Brain microvascular endothelial cell (primary cell): Measurements from ENCODE around the gene BCOR.
A peak's percentile ranks its signal among the peaks of the same experiment; 100 is the strongest.

Experiments used
- DNase-seq: peaks from one replicate; pipeline ENCODE4 v3.0.0-alpha.2; 2020
- H3K27ac ChIP-seq: fragments of 250-450 bp; sonication (Bioruptor Pico); 2 replicates; pipeline ENCODE4 v1.5.1; 2020; ENCODE audit warnings: mild to moderate bottlenecking, moderate library complexity
- H3K27me3 ChIP-seq: fragments of 250-450 bp; sonication (Bioruptor Pico); replicated peaks from 2 replicates; pipeline ENCODE4 v1.5.1; 2020; ENCODE audit warnings: mild to moderate bottlenecking
- H3K36me3 ChIP-seq: fragments of 250-450 bp; sonication (Bioruptor Pico); replicated peaks from 2 replicates; pipeline ENCODE4 v1.5.1; 2020; ENCODE audit warnings: mild to moderate bottlenecking
- H3K4me3 ChIP-seq: 2 replicates; pipeline ENCODE4 v1.5.1; 2011; ENCODE audit warnings: low read depth, mild to moderate bottlenecking, control low read depth, low read length, moderate library complexity
- in situ Hi-C: cut with HindIII; loops from 2 replicates; pipeline ENCODE4 v1.10.0; 2017; ENCODE audit warnings: low sequenced_read_pairs, low pct_ligation_motif_present
- TF ChIP-seq, protein P1 (sequence below): IDR thresholded peaks from 2 replicates; pipeline ENCODE4 v1.5.1; 2011; ENCODE audit warnings: low read depth, mild to moderate bottlenecking, moderate library complexity, low read length, control low read depth, inconsistent platforms; ENCODE audit errors: missing control alignments

The BCOR gene

DNA sequence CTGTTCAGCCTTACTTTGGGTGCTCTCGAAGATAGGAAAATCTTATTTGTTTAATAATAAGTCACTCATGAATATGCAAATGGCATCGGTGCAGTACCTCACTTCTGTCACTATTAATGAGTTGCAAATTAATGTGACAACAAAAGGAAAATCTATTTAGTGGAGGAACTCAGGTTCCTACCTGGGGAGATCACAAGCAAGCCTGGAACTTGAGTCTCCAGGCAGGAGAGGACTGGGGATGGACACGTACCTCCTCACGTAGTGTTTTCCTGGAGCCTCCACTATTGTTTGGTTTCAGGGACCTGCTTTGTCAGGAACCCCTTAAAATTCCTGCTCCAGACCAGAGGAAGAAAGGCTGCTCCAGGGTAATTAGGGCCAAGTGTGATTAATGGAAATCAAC is 82.1 kb downstream of the BCOR start:
- H3K27me3 ChIP-seq = no peaks in the 10 kb centered on the region
- in situ Hi-C loops = no loop called here
- DNase-seq = no peak
- TF ChIP-seq, protein P1, sequence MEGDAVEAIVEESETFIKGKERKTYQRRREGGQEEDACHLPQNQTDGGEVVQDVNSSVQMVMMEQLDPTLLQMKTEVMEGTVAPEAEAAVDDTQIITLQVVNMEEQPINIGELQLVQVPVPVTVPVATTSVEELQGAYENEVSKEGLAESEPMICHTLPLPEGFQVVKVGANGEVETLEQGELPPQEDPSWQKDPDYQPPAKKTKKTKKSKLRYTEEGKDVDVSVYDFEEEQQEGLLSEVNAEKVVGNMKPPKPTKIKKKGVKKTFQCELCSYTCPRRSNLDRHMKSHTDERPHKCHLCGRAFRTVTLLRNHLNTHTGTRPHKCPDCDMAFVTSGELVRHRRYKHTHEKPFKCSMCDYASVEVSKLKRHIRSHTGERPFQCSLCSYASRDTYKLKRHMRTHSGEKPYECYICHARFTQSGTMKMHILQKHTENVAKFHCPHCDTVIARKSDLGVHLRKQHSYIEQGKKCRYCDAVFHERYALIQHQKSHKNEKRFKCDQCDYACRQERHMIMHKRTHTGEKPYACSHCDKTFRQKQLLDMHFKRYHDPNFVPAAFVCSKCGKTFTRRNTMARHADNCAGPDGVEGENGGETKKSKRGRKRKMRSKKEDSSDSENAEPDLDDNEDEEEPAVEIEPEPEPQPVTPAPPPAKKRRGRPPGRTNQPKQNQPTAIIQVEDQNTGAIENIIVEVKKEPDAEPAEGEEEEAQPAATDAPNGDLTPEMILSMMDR = no peak
- no peak overlapping the region for H3K27ac ChIP-seq
- H3K36me3 ChIP-seq = no peaks in the 10 kb centered on the region
- no peak overlapping the region for H3K4me3 ChIP-seq

DNA sequence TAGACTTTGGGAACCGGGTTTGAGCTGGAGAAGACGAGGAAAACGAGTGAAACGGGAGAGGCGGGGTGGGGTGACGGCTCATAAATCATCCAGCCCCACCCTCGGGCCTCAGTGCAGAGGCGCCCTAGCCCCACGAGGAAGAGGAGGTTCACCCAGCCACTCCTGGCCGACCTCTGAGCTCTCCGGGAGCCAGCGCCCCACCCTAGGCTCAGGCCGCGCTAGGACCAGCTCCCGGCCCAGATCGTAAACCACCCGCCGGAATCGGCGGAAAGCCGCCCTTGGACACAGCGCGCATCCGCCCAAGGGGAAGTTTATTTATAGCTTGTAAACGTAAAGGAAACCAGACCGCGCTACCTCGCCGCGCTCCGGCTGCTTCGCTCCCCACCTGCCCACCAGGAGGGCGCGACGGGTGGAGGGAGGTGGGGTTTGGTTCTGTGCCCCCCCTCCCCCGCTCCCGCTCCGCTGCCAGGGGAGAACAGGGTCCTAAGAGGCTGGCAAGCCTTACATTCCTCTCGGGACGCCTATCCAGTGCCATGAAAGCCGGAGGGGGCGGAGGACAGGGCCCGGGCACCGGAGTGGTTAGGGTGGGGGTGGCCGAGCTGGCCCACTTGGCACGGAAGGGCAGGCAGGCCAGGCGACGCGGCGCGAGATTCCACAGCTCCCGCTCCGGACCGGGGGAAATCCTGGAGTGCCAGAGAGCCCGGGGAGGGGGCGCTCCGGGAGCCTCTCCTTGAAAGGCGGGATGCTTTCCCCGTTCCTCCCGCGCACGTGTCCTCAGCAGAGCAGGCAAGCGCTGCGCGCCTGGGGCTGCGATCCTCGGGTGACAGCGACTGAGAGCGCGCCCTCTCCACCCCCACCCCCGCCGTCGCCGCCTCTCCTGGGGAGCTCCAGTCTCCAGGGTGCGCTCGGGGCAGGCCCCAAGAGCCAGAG is 84.2 kb downstream of the BCOR start:
- peak overlapping the region; percentile 37 for H3K27ac ChIP-seq
- in situ Hi-C loops = no loop called here
- DNase-seq = peak; percentile 22
- H3K27me3 ChIP-seq = no peaks in the 10 kb centered on the region
- no peaks in the 10 kb centered on the region for H3K36me3 ChIP-seq
- TF ChIP-seq, protein P1 = peak; percentile 14
- peak overlapping the region; percentile 54 for H3K4me3 ChIP-seq

DNA sequence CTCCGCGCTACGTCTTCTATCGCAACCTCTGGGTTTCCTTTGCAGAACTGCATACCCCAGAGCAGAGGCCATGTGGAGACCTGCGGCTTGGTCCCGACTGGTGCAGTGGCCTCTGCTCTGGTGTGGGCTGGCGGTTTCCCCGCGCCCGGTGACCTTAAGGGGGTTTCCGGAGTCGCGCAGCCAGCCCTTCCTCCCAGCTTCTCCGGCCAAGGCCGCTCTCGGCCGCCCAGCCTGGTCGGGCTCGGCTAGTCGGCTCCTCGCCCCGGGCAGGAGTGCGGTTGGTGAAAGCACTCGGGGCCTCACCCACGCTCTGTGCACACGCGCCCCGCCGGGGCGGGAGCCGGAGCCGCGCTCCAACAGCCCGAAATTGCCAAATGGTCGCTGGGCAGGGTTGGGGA is 84.9 kb downstream of the BCOR start:
- TF ChIP-seq, protein P1 = no peak
- in situ Hi-C loops = no loop called here
- Histone ChIP-seq H3K27me3 (no peaks in the 10 kb centered on the region), H3K4me3 (peak overlapping the region; percentile 54), H3K27ac (peak overlapping the region; percentile 5), H3K36me3 (no peaks in the 10 kb centered on the region)
- DNase-seq = no peak

DNA sequence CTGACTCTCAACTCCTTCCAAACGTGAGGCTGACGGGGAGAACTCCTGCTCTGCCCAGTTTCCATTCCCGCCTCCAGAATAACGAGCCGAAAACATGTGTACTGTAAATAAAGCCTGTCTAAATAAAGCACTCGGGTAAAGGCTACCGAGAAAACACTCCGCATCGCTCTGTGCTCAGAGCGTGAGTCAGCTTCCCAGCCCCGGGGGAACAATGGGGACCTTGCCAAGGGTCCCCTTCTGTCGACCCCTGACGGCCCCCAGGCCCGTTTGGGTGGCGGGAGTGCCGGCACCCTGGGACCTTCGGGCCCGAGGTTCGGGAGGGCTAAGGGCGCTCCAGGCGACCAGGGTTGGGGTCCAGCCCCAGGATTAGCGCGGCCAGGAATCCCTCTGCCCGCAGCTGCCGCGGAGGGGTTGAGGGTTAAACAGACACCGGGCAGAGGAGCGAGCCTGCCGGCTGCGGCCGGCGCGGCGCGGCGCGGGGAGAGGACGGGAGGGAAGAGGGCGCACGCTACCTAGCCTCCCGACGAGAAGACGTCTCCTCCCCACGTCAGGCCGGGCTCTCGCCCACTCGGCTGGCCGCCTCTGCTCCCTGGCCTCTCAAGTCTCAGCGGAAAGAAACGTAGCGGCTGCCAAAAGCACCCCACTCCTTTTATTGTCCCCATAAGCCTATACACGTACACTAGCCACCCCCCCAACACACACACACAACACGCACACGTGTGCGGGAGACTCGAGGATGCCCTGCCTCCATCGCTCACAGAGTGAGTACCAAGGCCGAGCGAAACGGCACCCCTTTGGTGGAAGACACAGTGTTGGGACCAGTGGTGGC is 85.5 kb downstream of the BCOR start:
- in situ Hi-C loops = no loop called here
- H3K36me3 ChIP-seq = no peaks in the 10 kb centered on the region
- peak overlapping the region; percentile 54 for H3K4me3 ChIP-seq
- no peaks in the 10 kb centered on the region for H3K27me3 ChIP-seq
- peak; percentile 20 for DNase-seq
- TF ChIP-seq, protein P1 = no peak
- peak overlapping the region; percentile 5 for H3K27ac ChIP-seq

DNA sequence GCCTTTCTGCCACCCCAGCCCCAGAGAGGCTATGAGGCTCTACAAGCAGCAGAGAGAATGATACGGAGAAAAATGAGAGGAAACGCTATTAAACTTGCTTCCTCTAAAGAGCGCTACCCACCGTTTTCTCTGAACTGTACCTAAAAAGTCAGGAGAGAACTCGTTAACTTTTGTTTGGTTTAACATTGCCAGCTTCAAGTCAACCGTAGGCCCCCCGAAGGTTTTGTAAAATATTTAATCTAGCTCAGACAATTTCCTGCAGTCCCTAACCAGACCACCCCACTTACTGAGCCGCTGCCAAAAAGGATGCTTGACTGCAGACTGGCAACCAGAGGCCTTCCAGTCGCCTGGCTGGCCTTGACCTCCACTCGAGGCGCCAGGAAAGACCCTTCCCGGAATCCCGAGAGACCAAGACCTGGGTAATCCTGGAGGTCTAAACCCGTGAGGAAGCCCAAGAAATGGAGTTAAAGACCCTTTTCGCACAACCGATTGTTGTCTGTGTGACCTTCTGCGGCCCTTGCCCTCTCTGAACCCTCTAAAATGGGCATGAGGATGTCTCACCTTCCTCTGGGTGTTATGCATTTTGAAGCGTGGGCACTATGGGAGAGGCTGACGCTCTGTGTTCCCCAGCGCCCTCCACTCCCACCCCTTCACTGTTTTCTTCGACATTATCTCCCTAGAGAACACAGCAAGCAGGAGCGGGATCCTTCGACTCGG is 86.3 kb downstream of the BCOR start:
- no peak overlapping the region for H3K27ac ChIP-seq
- H3K27me3 ChIP-seq = no peaks in the 10 kb centered on the region
- H3K4me3 ChIP-seq = no peak overlapping the region
- no peak for DNase-seq
- TF ChIP-seq, protein P1 = no peak
- in situ Hi-C loops = no loop called here
- no peaks in the 10 kb centered on the region for H3K36me3 ChIP-seq
